Activated T-cell treated with anti-CD3 and anti-CD28 coated beads, Interleukin-2, amount 50 U/mL, for 72 hours (primary cell): Measurements from ENCODE around the gene SDR42E1. TPM values are rescaled to one million over a fixed set of nuclear protein-coding genes. Genes with fewer than 3 reads are reported as not detected.

Source experiments
- ATAC-seq, 2 donors: fragments of 150-1000 bp; cut with Tn5 transposase; replicated peaks in 1 of 2; 2 replicates each; pipeline ENCODE4 v1.10.0; 2021; ENCODE audit warnings: moderate library complexity in 2 of 2, mild to moderate bottlenecking in 1 of 2
- DNase-seq, 2 donors: peaks; one replicate each; pipeline ENCODE4 v3.0.0; 2021 to 2022; ENCODE audit warnings: mixed read lengths in 1 of 2
- H3K27ac Mint-ChIP-seq: one replicate; pipeline ENCODE4 v1.8.0; 2022; ENCODE audit warnings: mild to moderate bottlenecking, moderate library complexity, mixed read lengths
- H3K27me3 Mint-ChIP-seq: one replicate; pipeline ENCODE4 v1.8.0; 2022; ENCODE audit warnings: low read depth, mixed read lengths
- H3K36me3 Mint-ChIP-seq, 2 donors: one replicate each; pipeline ENCODE4 v1.8.0; 2022; ENCODE audit warnings: mixed read lengths in 2 of 2, mild to moderate bottlenecking in 1 of 2; ENCODE audit not compliant: insufficient read depth in 2 of 2
- H3K4me1 Mint-ChIP-seq: one replicate; pipeline ENCODE4 v1.8.0; 2022; ENCODE audit warnings: low read depth, mixed read lengths
- H3K4me3 Mint-ChIP-seq, 2 donors: one replicate each; pipeline ENCODE4 v1.8.0; 2022; ENCODE audit warnings: mild to moderate bottlenecking in 2 of 2, mixed read lengths in 2 of 2, moderate library complexity in 2 of 2
- H3K9me3 Mint-ChIP-seq, 2 donors: one replicate each; pipeline ENCODE4 v1.8.0; 2022; ENCODE audit warnings: mixed read lengths in 2 of 2
- total RNA-seq, 2 donors: library from RNA; stranded (reverse); gene quantifications; one replicate each; pipeline ENCODE4 v1.2.3, GENCODE V29; 2022

SDR42E1 gene
- total RNA-seq, 2 donors from 2014 or later: 8.7 to 13.0 TPM

GRCh38 chr16:81939164-81940056 is 71.9 kb downstream of the SDR42E1 start:
- no peaks in the 10 kb centered on the region for H3K27me3 Mint-ChIP-seq
- H3K4me1 Mint-ChIP-seq: no peaks in the 10 kb centered on the region
- no peak for ATAC-seq
- no peak for DNase-seq
- no peaks in the 10 kb centered on the region for H3K36me3 Mint-ChIP-seq
- H3K27ac Mint-ChIP-seq: no peak overlapping the region
- no peak overlapping the region for H3K4me3 Mint-ChIP-seq
- no peaks in the 10 kb centered on the region for H3K9me3 Mint-ChIP-seq

Other genes with a start within 250 kb of the SDR42E1 start
- gene PLCG2, start 232.2 kb downstream of the SDR42E1 start, total RNA-seq: 10 to 100 TPM in 1 of 2 donors, 1 to 10 TPM in 1; 8.0 to 25.6 TPM
- not detected for gene HSD17B2, start 23.8 kb upstream of the SDR42E1 start, total RNA-seq
- 10 to 100 TPM; 27.2 to 31.7 TPM for gene MPHOSPH6, start 158.8 kb upstream of the SDR42E1 start, total RNA-seq